ENCODE results near the gene MDK. TPM values are rescaled to one million over a fixed set of nuclear protein-coding genes. Genes with fewer than 3 reads are reported as not detected.

The MDK gene
- total and polyA plus RNA-seq, 2 of the 13 experiments (the other 11 are each of a cell fraction or from before 2014, with no cell fraction given) = 312 to 407 TPM

DNA sequence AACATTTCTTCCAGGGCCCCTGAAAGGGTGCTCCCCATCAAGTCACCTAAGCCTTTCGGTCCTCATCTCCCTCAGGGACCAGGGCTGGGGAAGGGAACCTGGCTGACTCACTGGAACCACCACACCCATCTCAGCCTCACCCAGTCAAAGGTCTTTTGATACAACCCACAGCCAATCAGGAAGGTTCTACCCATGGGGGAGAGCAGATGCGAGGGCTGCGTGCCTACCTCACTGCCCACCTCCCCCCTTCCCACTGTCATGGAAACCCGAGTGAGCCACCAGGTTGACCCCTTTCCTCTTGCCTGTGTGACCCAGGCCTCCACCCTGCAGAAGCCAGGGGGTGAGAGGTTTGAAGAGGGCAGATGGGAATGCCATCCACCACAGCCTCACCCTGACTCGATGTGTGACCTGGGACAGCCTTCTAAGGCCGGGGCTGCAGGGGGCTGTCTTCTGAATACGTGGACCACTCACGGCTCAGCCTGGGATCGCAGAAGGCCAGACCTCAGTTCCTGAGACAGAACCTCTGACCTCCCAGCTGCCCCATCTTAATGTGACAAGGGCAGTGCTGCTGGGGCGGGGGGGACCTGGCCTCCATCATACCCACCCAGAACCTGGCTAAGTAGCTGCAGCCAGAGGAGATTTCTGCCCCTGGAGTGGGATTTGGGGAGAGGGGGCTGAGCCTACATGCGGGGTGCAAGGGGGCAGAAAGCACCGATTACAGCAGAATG lies 2.7 kb downstream of the MDK start:
- 76% methylated on average over 6 of the region's 12 CpGs for WGBS (ENCODE audit: low lambda C conversion rate)
- no peak overlapping the region for H2AFZ ChIP-seq (ENCODE audit: low read length)
- in situ Hi-C loops (cut with HindIII; ENCODE audit: extremely low pct_ligation_motif_present, low pct_unique_long_range_greater_than_20kb) = no loop called here
- intact Hi-C loops (cut with micrococcal nuclease; ENCODE audit: unreplicated experiment) = no loop called here
- H3K36me3 ChIP-seq (replicated peaks in 1 of 2; ENCODE audit: control insufficient read depth in 1 of 2, insufficient read depth in 2 of 2, low read length in 2 of 2) = 0 out of 5 replicates have a peak, but pooled peaks cover 0 to 1% of the 10 kb centered on the region in 2 experiments
- ATAC-seq = no peak
- peaks cover 4% of the 10 kb centered on the region for H3K79me2 ChIP-seq (ENCODE audit: insufficient read depth, low read length)
- no peak overlapping the region for H3K9ac ChIP-seq (ENCODE audit: insufficient read depth, low read depth, low read length)
- ChIA-PET CTCF (ENCODE audit: low intra/inter-chr PET ratio, low total read pairs) (no interaction called here), POLR2A (interaction anchor here (0.6 to 0.7 kb wide), 2 partner anchors 9 to 16 kb away, joined by 3 read pairs; no protein-coding TSS in a partner anchor)
- BruUV-seq (replicated peaks) = no TSS peak
- H3K4me1 ChIP-seq (ENCODE audit: insufficient read depth, low read length) = peaks cover 51% of the 10 kb centered on the region
- TF ChIP-seq ZNF24 (IDR thresholded peaks at IDR 0.05) (no peak), AGO2 (optimal IDR thresholded peaks at IDR 0.05; ENCODE audit: low read depth, low read length) (peak; percentile 71)
- TF ChIP-seq, protein P1, sequence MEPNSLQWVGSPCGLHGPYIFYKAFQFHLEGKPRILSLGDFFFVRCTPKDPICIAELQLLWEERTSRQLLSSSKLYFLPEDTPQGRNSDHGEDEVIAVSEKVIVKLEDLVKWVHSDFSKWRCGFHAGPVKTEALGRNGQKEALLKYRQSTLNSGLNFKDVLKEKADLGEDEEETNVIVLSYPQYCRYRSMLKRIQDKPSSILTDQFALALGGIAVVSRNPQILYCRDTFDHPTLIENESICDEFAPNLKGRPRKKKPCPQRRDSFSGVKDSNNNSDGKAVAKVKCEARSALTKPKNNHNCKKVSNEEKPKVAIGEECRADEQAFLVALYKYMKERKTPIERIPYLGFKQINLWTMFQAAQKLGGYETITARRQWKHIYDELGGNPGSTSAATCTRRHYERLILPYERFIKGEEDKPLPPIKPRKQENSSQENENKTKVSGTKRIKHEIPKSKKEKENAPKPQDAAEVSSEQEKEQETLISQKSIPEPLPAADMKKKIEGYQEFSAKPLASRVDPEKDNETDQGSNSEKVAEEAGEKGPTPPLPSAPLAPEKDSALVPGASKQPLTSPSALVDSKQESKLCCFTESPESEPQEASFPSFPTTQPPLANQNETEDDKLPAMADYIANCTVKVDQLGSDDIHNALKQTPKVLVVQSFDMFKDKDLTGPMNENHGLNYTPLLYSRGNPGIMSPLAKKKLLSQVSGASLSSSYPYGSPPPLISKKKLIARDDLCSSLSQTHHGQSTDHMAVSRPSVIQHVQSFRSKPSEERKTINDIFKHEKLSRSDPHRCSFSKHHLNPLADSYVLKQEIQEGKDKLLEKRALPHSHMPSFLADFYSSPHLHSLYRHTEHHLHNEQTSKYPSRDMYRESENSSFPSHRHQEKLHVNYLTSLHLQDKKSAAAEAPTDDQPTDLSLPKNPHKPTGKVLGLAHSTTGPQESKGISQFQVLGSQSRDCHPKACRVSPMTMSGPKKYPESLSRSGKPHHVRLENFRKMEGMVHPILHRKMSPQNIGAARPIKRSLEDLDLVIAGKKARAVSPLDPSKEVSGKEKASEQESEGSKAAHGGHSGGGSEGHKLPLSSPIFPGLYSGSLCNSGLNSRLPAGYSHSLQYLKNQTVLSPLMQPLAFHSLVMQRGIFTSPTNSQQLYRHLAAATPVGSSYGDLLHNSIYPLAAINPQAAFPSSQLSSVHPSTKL (CRISPR knock-in tag; IDR thresholded peaks at IDR 0.05) = no peak
- peaks cover 2 to 19% of the 10 kb centered on the region in 2 experiments; a peak in 4 of 5 replicates for H3K27me3 ChIP-seq (ENCODE audit: control insufficient read depth in 1 of 2, insufficient read depth in 2 of 2, low read length in 2 of 2)
- no peak overlapping the region for H3K4me2 ChIP-seq (ENCODE audit: low read depth, low read length)
- no peak for DNase-seq (ENCODE audit: low spot score)
- no peak overlapping the region for H3K4me3 ChIP-seq (replicated peaks in 1 of 3; ENCODE audit: insufficient read depth in 1 of 3, low read depth in 2 of 3, low read length in 3 of 3)
- H3K9me3 ChIP-seq (ENCODE audit: low read length) = no peaks in the 10 kb centered on the region
- no peak for FAIRE-seq
- H4K20me1 ChIP-seq (ENCODE audit: insufficient read depth, low read length) = peaks cover 11% of the 10 kb centered on the region
- no peak overlapping the region for H3K27ac ChIP-seq (ENCODE audit: extremely low read length, insufficient read depth, low read length)

All from HepG2 (cell line).